Measurements from ENCODE around the gene APOL2.

Gene APOL2

DNA sequence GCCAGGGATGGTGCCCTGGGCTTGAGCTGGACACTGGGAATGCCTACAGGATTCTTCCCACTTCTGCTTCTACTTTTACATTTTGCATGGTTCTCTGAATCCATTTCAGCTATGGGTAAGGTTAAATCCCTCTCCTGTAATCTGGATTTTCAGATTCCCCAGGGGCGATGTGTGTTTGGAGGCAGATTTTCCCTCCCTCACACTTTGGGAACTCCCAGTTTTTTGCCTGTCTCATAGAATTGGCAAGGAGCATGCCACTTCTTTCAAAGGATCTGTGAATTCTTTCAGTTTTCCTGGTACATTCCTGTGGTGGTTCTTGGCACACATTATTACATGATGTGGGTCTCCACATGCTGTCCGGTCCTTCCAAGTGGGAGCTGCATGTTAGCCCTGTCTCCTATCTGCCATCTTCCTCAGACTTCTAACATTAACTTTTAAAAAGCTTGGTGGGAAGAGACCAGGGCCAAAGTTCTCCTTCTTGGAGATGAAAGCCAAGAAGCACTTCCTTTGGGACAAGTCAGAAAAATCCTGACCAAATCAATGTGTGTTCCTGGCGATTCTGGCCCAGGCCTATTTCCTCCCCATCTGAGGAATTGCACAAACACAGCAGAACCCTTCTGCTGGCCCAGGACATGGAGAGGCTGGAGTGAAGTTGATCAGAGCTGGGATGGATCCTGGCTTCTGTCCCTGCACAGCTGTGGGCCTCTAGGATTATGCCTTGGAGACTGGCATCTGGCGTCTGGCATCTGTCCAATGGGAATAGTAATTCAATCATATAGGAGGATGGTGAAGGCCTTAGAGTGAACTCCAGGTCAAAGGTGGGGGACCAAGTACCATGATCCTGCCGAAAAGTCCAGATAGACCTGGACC is 5.4 kb upstream of the APOL2 start:
- Histone ChIP-seq H3K9me3 (replicated peaks; ENCODE audit: insufficient read depth, low read length) (no peaks in the 10 kb centered on the region), H3K36me3 (replicated peaks; ENCODE audit: insufficient read depth, low read length) (no peaks in the 10 kb centered on the region), H2AFZ (ENCODE audit: low read length) (no peak overlapping the region), H3F3A (ENCODE audit: insufficient read depth, low read length) (no peaks in the 10 kb centered on the region; the same call in 1 of the 2 replicates), H3K4me1 (ENCODE audit: low read length) (peaks cover 12% of the 10 kb centered on the region), H3K27ac (ENCODE audit: low read length) (no peak overlapping the region), H3K79me2 (ENCODE audit: low read length) (no peaks in the 10 kb centered on the region), H4K20me1 (ENCODE audit: insufficient read depth, low read length) (no peaks in the 10 kb centered on the region), H3K4me3 (ENCODE audit: low read length) (no peak overlapping the region), H3K27me3 (replicated peaks; ENCODE audit: insufficient read depth, low read length) (no peaks in the 10 kb centered on the region), H3K9me2 (replicated peaks; ENCODE audit: insufficient read depth, low read length) (no peaks in the 10 kb centered on the region), H3K4me2 (ENCODE audit: low read depth, low read length) (no peak overlapping the region), H3K9ac (ENCODE audit: low read length) (no peak overlapping the region)
- DNase-seq = no peak
- TF ChIP-seq EZH2phosphoT487 (IDR thresholded peaks at IDR 0.05; ENCODE audit: low read length) (no peak), EZH2 (optimal IDR thresholded peaks at IDR 0.05; ENCODE audit: low read depth, low read length) (no peak)
- TF ChIP-seq, protein P1, sequence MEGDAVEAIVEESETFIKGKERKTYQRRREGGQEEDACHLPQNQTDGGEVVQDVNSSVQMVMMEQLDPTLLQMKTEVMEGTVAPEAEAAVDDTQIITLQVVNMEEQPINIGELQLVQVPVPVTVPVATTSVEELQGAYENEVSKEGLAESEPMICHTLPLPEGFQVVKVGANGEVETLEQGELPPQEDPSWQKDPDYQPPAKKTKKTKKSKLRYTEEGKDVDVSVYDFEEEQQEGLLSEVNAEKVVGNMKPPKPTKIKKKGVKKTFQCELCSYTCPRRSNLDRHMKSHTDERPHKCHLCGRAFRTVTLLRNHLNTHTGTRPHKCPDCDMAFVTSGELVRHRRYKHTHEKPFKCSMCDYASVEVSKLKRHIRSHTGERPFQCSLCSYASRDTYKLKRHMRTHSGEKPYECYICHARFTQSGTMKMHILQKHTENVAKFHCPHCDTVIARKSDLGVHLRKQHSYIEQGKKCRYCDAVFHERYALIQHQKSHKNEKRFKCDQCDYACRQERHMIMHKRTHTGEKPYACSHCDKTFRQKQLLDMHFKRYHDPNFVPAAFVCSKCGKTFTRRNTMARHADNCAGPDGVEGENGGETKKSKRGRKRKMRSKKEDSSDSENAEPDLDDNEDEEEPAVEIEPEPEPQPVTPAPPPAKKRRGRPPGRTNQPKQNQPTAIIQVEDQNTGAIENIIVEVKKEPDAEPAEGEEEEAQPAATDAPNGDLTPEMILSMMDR (IDR thresholded peaks at IDR 0.05; ENCODE audit: low read length) = no peak

GRCh38 chr22:36243986-36244385 is 4.7 kb upstream of the APOL2 start:
- H3K36me3 ChIP-seq (replicated peaks; ENCODE audit: insufficient read depth, low read length) = no peaks in the 10 kb centered on the region
- no peak for DNase-seq
- no peak overlapping the region for H3K4me3 ChIP-seq (ENCODE audit: low read length)
- no peak overlapping the region for H3K9ac ChIP-seq (ENCODE audit: low read length)
- H3K27ac ChIP-seq (ENCODE audit: low read length) = no peak overlapping the region
- no peak overlapping the region for H3K4me2 ChIP-seq (ENCODE audit: low read depth, low read length)
- peaks cover 15% of the 10 kb centered on the region for H3K4me1 ChIP-seq (ENCODE audit: low read length)
- no peaks in the 10 kb centered on the region for H3K9me2 ChIP-seq (replicated peaks; ENCODE audit: insufficient read depth, low read length)
- H3F3A ChIP-seq (ENCODE audit: insufficient read depth, low read length) = peaks cover 4% of the 10 kb centered on the region
- H3K9me3 ChIP-seq (replicated peaks; ENCODE audit: insufficient read depth, low read length) = no peaks in the 10 kb centered on the region
- no peak for TF ChIP-seq EZH2phosphoT487 (IDR thresholded peaks at IDR 0.05; ENCODE audit: low read length)
- no peak for TF ChIP-seq EZH2 (optimal IDR thresholded peaks at IDR 0.05; ENCODE audit: low read depth, low read length)
- TF ChIP-seq, protein P1 (IDR thresholded peaks at IDR 0.05; ENCODE audit: low read length) = no peak
- no peaks in the 10 kb centered on the region for H3K27me3 ChIP-seq (replicated peaks; ENCODE audit: insufficient read depth, low read length)
- no peaks in the 10 kb centered on the region for H4K20me1 ChIP-seq (ENCODE audit: insufficient read depth, low read length)
- H3K79me2 ChIP-seq (ENCODE audit: low read length) = peaks cover 5% of the 10 kb centered on the region
- H2AFZ ChIP-seq (ENCODE audit: low read length) = no peak overlapping the region

GRCh38 chr22:36239150-36239400 is 252 bp downstream of the APOL2 start:
- Histone ChIP-seq H3F3A (ENCODE audit: insufficient read depth, low read length) (peaks cover 10% of the 10 kb centered on the region), H3K4me1 (ENCODE audit: low read length) (peaks cover 34% of the 10 kb centered on the region), H2AFZ (ENCODE audit: low read length) (no peak overlapping the region), H3K36me3 (replicated peaks; ENCODE audit: insufficient read depth, low read length) (0 out of 2 replicates have a peak, but pooled peaks cover 8% of the 10 kb centered on the region), H3K9me3 (replicated peaks; ENCODE audit: insufficient read depth, low read length) (no peaks in the 10 kb centered on the region), H4K20me1 (ENCODE audit: insufficient read depth, low read length) (no peaks in the 10 kb centered on the region), H3K27ac (ENCODE audit: low read length) (peak overlapping the region; percentile 79), H3K9me2 (replicated peaks; ENCODE audit: insufficient read depth, low read length) (no peaks in the 10 kb centered on the region), H3K4me3 (ENCODE audit: low read length) (peak overlapping the region; percentile 93), H3K79me2 (ENCODE audit: low read length) (peaks cover 54% of the 10 kb centered on the region), H3K27me3 (replicated peaks; ENCODE audit: insufficient read depth, low read length) (no peaks in the 10 kb centered on the region), H3K4me2 (ENCODE audit: low read depth, low read length) (peak overlapping the region; percentile 70), H3K9ac (ENCODE audit: low read length) (peak overlapping the region; percentile 69)
- TF ChIP-seq, protein P1 (IDR thresholded peaks at IDR 0.05; ENCODE audit: low read length) = no peak
- TF ChIP-seq EZH2 (optimal IDR thresholded peaks at IDR 0.05; ENCODE audit: low read depth, low read length) = no peak
- no peak for TF ChIP-seq EZH2phosphoT487 (IDR thresholded peaks at IDR 0.05; ENCODE audit: low read length)
- DNase-seq = no peak
